Ishikawa (cell line): Measurements from ENCODE around the gene PRPF8.

Experiments
- CREB1 ChIP-seq: IDR thresholded peaks from 2 replicates; pipeline ENCODE4 v1.6.1; 2012; ENCODE audit warnings: low read depth
- EP300 ChIP-seq: IDR thresholded peaks from 2 replicates; pipeline ENCODE4 v1.6.1; 2012; ENCODE audit warnings: borderline replicate concordance
- NFIC ChIP-seq: IDR thresholded peaks from 2 replicates; pipeline ENCODE4 v1.6.1; 2012
- RAD21 ChIP-seq: IDR thresholded peaks from 2 replicates; pipeline ENCODE4 v1.6.1; 2012; ENCODE audit warnings: low read depth
- REST ChIP-seq: IDR thresholded peaks from 2 replicates; pipeline ENCODE4 v1.6.1; 2012; ENCODE audit warnings: low read depth, mild to moderate bottlenecking
- TAF1 ChIP-seq: IDR thresholded peaks from 2 replicates; pipeline ENCODE4 v1.6.1; 2012; ENCODE audit warnings: low read depth, mild to moderate bottlenecking
- TEAD4 ChIP-seq: IDR thresholded peaks from 2 replicates; pipeline ENCODE4 v1.6.1; 2012
- YY1 ChIP-seq: IDR thresholded peaks from 2 replicates; pipeline ENCODE4 v1.6.1; 2012; ENCODE audit warnings: low read depth
- TF ChIP-seq, protein P1 (sequence below): IDR thresholded peaks from 2 replicates; pipeline ENCODE4 v1.6.1; 2012
- TF ChIP-seq, protein P2 (sequence below): IDR thresholded peaks from 2 replicates; pipeline ENCODE4 v1.6.1; 2012

DNA sequence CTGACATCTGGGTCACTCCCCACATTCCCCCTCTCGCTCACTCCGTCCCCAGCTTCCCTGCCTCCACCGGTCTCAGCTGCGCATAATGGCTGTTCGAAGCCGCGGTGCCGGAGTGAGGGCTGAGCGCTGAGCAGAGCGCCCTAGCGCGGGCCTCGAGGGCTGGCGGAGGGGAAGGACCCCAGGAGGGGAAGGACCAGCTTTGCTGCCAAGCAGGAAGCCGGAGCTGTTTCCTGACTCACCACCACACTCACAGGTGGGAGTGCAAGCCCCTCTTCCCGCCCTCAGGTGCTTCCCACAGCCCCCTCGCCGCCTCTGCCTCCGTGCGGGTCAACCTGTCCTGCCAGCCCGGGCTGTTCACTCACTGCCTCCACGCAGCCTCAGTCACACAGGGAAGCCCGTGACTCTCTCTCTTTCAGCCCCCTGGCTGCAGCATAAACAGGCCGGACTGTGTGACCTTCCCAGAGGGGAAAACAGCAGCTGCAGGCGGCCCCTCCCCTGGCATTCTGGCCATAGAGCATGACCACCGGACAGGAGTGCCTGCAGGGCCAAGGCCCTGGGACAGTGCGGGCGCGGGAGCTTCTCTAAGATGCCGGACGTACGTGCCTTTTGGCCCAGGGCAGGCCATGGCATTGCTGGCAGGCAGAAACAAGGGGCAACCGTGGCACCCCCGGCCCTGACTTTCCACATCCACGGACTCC, 79.7 kb downstream of the PRPF8 start:
- TF ChIP-seq, protein P1, sequence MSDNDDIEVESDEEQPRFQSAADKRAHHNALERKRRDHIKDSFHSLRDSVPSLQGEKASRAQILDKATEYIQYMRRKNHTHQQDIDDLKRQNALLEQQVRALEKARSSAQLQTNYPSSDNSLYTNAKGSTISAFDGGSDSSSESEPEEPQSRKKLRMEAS, result no peak
- no peak for TF ChIP-seq TAF1
- no peak for TF ChIP-seq EP300
- no peak for TF ChIP-seq RAD21
- no peak for TF ChIP-seq CREB1
- no peak for TF ChIP-seq REST
- TF ChIP-seq NFIC, result no peak
- no peak for TF ChIP-seq YY1
- TF ChIP-seq, protein P2, sequence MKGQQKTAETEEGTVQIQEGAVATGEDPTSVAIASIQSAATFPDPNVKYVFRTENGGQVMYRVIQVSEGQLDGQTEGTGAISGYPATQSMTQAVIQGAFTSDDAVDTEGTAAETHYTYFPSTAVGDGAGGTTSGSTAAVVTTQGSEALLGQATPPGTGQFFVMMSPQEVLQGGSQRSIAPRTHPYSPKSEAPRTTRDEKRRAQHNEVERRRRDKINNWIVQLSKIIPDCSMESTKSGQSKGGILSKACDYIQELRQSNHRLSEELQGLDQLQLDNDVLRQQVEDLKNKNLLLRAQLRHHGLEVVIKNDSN, result no peak
- TF ChIP-seq TEAD4, result no peak
